SIG-M5 (cell line): ENCODE data around the gene NAGK.

Source experiments
- DNase-seq: peaks from one replicate; lab custom pipeline; 2025; lab: John Stamatoyannopoulos, UW

Gene NAGK

DNA sequence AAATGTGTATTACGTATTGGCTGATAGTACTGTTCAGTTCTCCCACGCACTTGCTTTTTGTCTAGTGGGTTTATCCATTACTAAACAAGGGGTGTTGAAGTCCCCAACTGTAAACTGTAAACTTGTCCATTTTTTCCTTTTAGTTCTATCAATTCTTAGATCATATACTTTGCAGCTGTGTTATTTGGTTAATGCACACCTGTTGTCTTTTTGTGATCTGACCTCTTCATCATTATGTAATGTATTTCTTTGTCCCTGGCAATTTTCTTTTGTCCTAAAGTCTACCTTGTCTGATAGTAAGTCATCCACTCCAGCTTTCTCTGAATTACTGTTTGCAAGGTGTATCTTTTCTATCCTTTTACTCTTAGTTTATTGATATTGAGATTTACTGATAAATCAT, 39.6 kb downstream of the NAGK start:
- DNase-seq: no peak

- DNase-seq: no peak
These were observed 45.4 kb downstream of the NAGK start for GRCh38 chr2:71113843-71114242.

- no peak for DNase-seq
These were observed 48.6 kb downstream of the NAGK start for GRCh38 chr2:71117063-71117462.

- no peak for DNase-seq
These were observed 51.7 kb downstream of the NAGK start for GRCh38 chr2:71120195-71120594.

DNA sequence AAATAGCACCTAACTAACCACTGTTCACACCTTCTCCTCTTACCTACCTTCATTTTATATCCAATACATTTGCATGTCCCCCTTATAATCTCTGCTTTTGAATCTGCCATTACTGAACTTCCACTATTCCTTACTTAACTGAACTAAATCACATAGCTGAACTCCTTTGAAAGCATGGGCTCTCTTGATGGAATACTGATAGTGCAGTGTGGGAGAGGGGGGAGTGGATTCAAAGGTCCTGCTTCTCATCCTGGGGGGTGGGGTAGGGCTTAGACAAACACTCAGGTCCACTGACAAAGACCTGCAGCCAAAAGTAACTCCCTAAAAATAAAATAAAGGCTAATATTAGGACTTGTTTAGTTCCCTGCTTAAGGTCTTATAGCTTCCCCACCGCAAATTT, 53.0 kb downstream of the NAGK start:
- DNase-seq: no peak

- DNase-seq: no peak
These were observed 54.2 kb downstream of the NAGK start for GRCh38 chr2:71122387-71123298.

GRCh38 chr2:71125506-71126294, 57.3 kb downstream of the NAGK start:
- DNase-seq: no peak

- DNase-seq: no peak
These were observed 58.5 kb downstream of the NAGK start for GRCh38 chr2:71126957-71127356.
